ENCODE data around the gene TBC1D23. TPM values are rescaled to one million over a fixed set of nuclear protein-coding genes. Genes with fewer than 3 reads are reported as not detected.

The TBC1D23 gene
- total and polyA plus RNA-seq, 9 of the 15 experiments (the other 6 are each of a cell fraction or from before 2014, with no cell fraction given), result 23.4 to 85.8 (median 43.7) TPM

DNA sequence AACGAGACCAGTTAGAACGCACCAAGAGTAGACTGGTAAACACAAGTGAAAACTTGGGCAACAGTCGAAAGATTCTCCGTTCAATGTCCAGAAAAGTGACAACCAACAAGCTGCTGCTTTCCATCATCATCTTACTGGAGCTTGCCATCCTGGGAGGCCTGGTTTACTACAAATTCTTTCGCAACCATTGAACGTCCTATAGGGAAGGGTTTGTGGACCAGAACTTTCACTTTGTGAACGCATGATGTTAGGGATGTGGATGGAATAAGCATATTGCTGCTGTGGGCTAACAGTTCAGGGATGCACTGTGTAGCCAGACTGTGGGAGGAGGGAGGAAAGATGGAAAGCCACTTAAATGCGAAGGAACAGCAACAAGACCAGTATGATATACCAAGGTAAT is 34.9 kb upstream of the TBC1D23 start (continued):
- TF ChIP-seq ZNF316 (IDR thresholded peaks at IDR 0.05) (no peak), SMAD1 (IDR thresholded peaks at IDR 0.05; ENCODE audit: low read depth, low read length, partially characterized antibody) (no peak)

- WGBS (ENCODE audit: insufficient coverage, low coverage, missing lambda C conversion rate), result 0% methylated on average over 6 of the region's 6 CpGs
- Histone ChIP-seq H2AFZ (ENCODE audit: low read depth, low read length) (0 out of 2 replicates have a peak overlapping the region, but pooled peaks have one; percentile 17), H3K27me3 (ENCODE audit: control insufficient read depth in 2 of 2, insufficient read depth in 2 of 2, low read length in 2 of 2) (no peaks in the 10 kb centered on the region), H3K4me2 (ENCODE audit: insufficient read depth, low read length) (no peak overlapping the region; the same call in 1 of the 2 replicates), H3K36me3 (ENCODE audit: control insufficient read depth, insufficient read depth, low read length) (no peaks in the 10 kb centered on the region), H3K9me1 (ENCODE audit: control insufficient read depth, insufficient read depth, low read length) (no peaks in the 10 kb centered on the region), H4K20me1 (replicated peaks; ENCODE audit: control insufficient read depth, insufficient read depth, low read length) (no peaks in the 10 kb centered on the region), H3K79me2 (ENCODE audit: control insufficient read depth, insufficient read depth, low read length) (no peaks in the 10 kb centered on the region), H3K27ac (ENCODE audit: extremely low read depth, low read depth, low read length) (no peak overlapping the region), H3K9me3 (replicated peaks; ENCODE audit: control insufficient read depth, insufficient read depth, low read depth, low read length) (no peaks in the 10 kb centered on the region), H3K4me1 (replicated peaks in 1 of 2; ENCODE audit: control insufficient read depth in 2 of 2, insufficient read depth in 2 of 2, low read length in 2 of 2) (peaks cover 4 to 11% of the 10 kb centered on the region in 2 experiments; a peak in 3 of 5 replicates), H3K4me3 (no peak overlapping the region), H3K9ac (ENCODE audit: insufficient read depth in 1 of 2, low read depth in 2 of 2, low read length in 2 of 2) (no peak overlapping the region)
- intact Hi-C loops (cut with micrococcal nuclease), result no loop called here
- in situ Hi-C loops (cut with MboI), result no loop called here
- ATAC-seq (peak; percentile 66), FAIRE-seq (peak; percentile 83), DNase-seq (ENCODE audit: extremely low read depth in 1 of 4, low spot score in 3 of 4) (peak in 3 of 4 experiments; percentile 10 to 72 (median 55))
- ChIA-PET CTCF (ENCODE audit: low intra/inter-chr PET ratio) (no interaction called here), POLR2A (interaction anchor here (0.6 to 1.3 kb wide), 2 partner anchors 20 to 158 kb away, joined by 3 read pairs; no protein-coding TSS in a partner anchor)
- no TSS peak for BruUV-seq (replicated peaks)
- TF ChIP-seq NCOR1 (IDR thresholded peaks at IDR 0.05), result 0 out of 2 replicates have a peak, but pooled peaks have one; percentile 10
- TF ChIP-seq, protein P1, sequence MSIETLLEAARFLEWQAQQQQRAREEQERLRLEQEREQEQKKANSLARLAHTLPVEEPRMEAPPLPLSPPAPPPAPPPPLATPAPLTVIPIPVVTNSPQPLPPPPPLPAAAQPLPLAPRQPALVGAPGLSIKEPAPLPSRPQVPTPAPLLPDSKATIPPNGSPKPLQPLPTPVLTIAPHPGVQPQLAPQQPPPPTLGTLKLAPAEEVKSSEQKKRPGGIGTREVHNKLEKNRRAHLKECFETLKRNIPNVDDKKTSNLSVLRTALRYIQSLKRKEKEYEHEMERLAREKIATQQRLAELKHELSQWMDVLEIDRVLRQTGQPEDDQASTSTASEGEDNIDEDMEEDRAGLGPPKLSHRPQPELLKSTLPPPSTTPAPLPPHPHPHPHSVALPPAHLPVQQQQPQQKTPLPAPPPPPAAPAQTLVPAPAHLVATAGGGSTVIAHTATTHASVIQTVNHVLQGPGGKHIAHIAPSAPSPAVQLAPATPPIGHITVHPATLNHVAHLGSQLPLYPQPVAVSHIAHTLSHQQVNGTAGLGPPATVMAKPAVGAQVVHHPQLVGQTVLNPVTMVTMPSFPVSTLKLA (conservative IDR thresholded peaks at IDR 0.05), result peak in 1 of 2 experiments; percentile 25; a peak in 1 of 4 replicates
- TF ChIP-seq ZNF24 (IDR thresholded peaks at IDR 0.05), result peak; percentile 47; the same call in 1 of the 2 replicates
- TF ChIP-seq MAZ (CRISPR knock-in tag; conservative IDR thresholded peaks at IDR 0.05 in 1 of 2, IDR thresholded peaks at IDR 0.05 in 1 of 2), result no peak
- peak; percentile 62 for TF ChIP-seq MEF2D (tag; conservative IDR thresholded peaks at IDR 0.05; ENCODE audit: low read depth)
- TF ChIP-seq PTTG1 (tag; IDR thresholded peaks at IDR 0.05; ENCODE audit: low read depth), result no peak
- TF ChIP-seq EP400 (IDR thresholded peaks at IDR 0.05), result 0 out of 2 replicates have a peak, but pooled peaks have one; percentile 33
- TF ChIP-seq CC2D1A (IDR thresholded peaks at IDR 0.05), result peak; percentile 65; the same call in 1 of the 2 replicates
- TF ChIP-seq SMAD1 (IDR thresholded peaks at IDR 0.05; ENCODE audit: low read depth, low read length, partially characterized antibody), result no peak
- TF ChIP-seq TEAD4 (IDR thresholded peaks at IDR 0.05; ENCODE audit: low read length), result peak; percentile 66
- no peak for TF ChIP-seq TEAD4 (CRISPR knock-in tag; IDR thresholded peaks at IDR 0.05; ENCODE audit: borderline replicate concordance)
- peak; percentile 46 for TF ChIP-seq EP300 (IDR thresholded peaks at IDR 0.05; ENCODE audit: low read length)
- TF ChIP-seq MEF2A (IDR thresholded peaks at IDR 0.05; ENCODE audit: control insufficient read depth, low read depth, low read length), result peak; percentile 75; the same call in 1 of the 2 replicates
- TF ChIP-seq FOSL1 (tag; conservative IDR thresholded peaks at IDR 0.05), result peak; percentile 34; the same call in 1 of the 2 replicates
- TF ChIP-seq ARID1B (IDR thresholded peaks at IDR 0.05), result peak; percentile 50; the same call in 1 of the 2 replicates
- no peak for TF ChIP-seq FOXA1 (IDR thresholded peaks at IDR 0.05; ENCODE audit: borderline replicate concordance)
- TF ChIP-seq ZNF586 (CRISPR knock-in tag; conservative IDR thresholded peaks at IDR 0.05), result no peak
- 0 out of 2 replicates have a peak, but pooled peaks have one; percentile 31 for TF ChIP-seq TCF3 (CRISPR knock-in tag; IDR thresholded peaks at IDR 0.05)
- no peak for TF ChIP-seq KAT7 (CRISPR knock-in tag; IDR thresholded peaks at IDR 0.05; ENCODE audit: borderline replicate concordance)
- TF ChIP-seq SMARCA4 (IDR thresholded peaks at IDR 0.05), result 0 out of 2 replicates have a peak, but pooled peaks have one; percentile 19
- TF ChIP-seq MAFF (IDR thresholded peaks at IDR 0.05; ENCODE audit: low read length), result 0 out of 2 replicates have a peak, but pooled peaks have one; percentile 6
These were observed 33.9 kb upstream of the TBC1D23 start for GRCh38 chr3:100226712-100227429.

All from K562 (cell line).